NCI-H1092 treated with DMSO at 0.1 percent for 48 hours (cell line): ENCODE results near the gene ARL10.

ENCODE experiments used
- DNase-seq: peaks from one replicate; lab custom pipeline; 2025; lab: John Stamatoyannopoulos, UW

ARL10 gene, protein sequence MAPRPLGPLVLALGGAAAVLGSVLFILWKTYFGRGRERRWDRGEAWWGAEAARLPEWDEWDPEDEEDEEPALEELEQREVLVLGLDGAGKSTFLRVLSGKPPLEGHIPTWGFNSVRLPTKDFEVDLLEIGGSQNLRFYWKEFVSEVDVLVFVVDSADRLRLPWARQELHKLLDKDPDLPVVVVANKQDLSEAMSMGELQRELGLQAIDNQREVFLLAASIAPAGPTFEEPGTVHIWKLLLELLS

DNA sequence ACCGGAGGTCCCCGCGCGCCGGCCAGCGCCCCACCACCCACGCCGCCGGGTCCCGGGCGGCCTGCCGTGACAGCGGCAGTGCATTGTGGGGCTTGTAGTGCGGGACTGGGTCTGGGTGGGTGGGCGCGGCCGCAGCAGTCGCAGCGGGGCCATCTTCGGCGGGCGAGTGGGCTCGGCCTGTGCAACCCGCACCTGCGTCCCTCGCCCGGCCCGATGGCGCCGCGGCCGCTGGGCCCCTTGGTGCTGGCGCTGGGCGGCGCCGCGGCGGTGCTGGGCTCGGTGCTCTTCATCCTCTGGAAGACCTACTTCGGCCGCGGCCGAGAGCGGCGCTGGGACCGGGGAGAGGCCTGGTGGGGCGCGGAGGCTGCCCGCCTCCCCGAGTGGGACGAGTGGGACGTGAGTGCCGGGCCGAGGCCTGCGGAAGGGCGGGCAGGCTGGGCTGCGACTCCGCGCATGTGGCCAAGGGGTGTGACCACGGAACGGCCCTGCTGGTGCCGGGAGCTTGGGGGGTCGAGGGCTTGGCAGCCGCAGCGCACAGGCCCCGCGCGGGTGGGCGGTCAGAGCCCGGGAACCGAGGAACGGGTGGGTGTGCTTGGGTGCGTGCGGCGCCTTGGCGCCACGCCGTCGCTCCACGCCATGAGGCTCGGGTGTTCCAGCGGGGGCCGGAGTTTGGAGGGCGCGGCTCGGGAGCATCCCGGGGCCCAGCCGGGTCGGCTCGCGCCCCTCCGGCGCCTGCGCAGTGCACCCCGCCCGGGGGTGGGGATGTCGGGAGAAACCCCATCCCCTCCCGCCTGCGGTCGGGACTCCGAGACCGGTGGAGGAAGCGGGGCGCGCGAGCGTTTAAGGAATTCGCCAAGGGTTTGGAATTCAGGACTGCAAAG, at the start of gene ARL10:
TSS of gene ARL10 (plus strand) at position 137 of the 881 bp plus-strand sequence. CDS start at position 214, 77 bp downstream.
- peak; percentile 3 for DNase-seq

GRCh38 chr5:176317534-176318374, 47.5 kb upstream of the ARL10 start:
- DNase-seq, result no peak

DNA sequence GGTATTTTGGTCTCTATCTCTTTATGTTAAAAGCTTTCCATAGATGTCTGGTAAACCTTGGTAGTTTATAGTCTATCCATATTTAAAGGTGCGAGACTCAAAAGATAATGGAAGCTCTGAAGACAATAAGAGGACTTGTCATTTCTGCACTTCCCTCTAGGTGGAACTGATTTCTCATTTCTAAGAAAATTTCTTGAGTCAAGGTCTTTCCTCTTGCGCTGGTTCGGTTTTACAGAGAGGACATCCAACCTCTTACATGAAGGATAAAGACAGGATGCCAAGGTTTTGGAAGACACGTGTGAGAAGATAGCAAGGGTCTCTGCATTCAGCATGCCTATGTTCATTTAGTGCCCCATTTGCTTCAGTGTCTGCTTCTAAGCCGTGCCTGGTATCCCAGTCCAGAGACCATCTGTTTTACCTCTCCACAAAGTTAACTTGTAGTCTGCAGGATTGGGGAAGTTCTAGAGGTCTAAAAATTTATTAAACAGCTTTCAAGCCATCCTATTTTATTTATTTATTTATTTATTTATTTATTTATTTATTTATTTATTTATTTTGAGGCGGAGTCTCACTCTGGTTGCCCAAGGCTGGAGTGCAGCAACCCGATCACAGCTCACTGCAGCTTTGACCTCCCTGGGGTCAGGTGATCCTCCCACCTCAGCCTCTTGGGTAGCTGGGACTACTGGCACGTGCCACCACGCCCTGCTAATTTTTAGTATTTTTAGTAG, 45.3 kb upstream of the ARL10 start:
- no peak for DNase-seq

GRCh38 chr5:176320577-176320976, 44.7 kb upstream of the ARL10 start:
- DNase-seq, result no peak

DNA sequence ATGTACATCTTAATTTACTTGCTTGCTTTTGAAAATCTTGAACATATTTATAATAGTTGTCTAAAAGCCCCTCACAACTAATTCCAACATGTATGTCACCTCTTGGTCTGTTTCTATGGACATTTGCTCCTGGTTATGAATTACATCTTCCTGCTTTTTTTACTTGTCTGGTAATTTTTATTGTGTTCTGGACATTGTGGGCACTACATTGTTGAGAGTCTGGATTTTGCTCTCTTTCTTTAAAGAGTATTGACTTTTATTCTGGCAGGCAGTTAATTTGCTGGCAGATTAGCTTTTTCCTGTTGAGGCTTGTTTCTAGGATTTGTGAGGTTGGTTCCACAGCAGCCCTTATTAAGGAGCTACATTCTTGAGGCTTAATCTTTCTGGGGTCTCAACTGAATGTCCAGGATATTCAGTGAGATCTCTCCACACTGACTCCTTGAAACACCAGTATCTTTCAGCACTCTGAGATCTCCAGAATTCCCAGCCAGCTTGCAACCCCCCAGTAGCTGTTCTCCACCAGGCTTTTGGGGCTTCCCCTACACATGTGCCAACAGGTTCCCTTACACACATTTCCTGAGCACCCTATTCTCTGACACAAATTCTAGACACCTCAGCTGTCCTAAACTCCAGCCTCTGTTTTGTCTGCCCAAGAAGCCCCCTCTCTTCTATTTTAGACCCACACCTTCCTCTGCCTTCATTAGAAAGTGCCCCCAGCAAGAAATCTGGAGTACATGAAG, 31.1 kb upstream of the ARL10 start:
- no peak for DNase-seq

DNA sequence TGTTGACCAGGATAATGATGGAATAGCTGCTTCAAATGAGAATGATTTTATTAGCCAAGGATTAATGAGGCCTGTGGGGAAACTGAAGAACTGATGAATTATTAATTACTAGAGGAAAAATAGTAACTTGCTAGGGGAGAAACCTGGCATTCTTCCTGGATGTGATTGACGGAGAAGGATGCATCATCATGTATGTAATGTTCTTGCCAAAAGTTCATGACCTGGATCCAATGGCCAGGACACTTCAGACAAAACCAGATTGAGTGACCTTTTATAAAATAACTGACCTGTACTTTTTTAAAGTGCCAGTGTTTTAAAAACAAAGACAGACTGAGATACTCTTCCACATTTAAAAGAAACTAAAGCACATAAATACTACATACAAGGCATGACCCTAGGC, 27.4 kb upstream of the ARL10 start:
- no peak for DNase-seq

GRCh38 chr5:176339304-176339703, 26.0 kb upstream of the ARL10 start:
- DNase-seq, result no peak

GRCh38 chr5:176341325-176342157, 23.7 kb upstream of the ARL10 start:
- no peak for DNase-seq

DNA sequence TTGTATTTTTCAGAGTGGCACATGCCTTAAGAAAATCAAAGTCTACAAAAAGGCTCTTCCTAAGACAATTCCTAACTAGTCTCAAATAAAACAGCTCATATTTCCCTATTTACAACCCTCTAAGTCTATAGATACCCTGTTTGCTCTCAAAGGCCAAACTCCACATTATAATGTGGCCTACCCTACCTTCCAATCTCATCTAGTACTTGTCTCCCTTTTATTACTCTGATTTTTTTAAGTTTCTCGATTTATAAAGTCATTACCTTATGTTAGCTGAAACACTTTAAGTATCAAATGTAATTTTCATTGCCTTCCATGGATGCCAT, 23.2 kb upstream of the ARL10 start:
- no peak for DNase-seq

- no peak for DNase-seq
Observed at GRCh38 chr5:176342766-176343458, 22.4 kb upstream of the ARL10 start.

- no peak for DNase-seq
Observed at GRCh38 chr5:176350416-176350815, 14.9 kb upstream of the ARL10 start.

DNA sequence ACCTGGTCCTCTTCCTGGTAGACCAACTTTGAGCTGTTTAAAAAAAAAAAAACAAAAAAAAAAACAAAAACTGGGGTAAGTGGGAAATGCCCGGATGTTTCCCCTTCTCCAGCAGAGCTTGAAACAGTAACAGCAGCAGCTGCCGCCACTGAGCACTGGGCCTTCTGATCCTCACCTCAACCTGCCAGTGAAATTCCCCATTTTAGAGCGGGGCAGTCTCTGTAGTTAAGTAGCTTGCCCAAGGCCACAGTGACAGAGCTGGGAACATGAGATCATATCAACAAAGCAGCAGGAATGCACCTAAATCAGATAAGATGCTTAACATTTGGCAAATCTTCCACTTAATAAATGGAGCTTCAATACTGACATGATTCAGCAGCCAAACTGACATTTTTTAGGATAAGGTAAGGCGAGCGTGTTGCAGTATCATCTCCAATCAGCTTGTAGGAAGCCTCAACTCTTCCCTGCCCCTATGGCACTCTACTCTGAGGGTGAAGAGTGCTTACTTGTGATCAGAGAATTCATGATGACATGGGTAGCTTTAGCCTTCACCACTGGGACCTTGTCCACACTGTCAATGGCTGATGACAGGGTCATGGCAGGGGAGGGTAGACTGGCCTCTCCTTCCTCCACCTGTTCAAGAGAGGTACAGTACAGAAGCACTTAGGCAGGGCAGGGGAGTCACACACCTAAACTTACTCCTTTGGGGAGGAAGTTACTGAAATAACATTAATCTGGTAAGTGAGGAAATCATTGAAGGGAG, 13.0 kb upstream of the ARL10 start:
- DNase-seq, result no peak

- DNase-seq, result no peak
Observed at GRCh38 chr5:176353533-176353932, 11.8 kb upstream of the ARL10 start.

DNA sequence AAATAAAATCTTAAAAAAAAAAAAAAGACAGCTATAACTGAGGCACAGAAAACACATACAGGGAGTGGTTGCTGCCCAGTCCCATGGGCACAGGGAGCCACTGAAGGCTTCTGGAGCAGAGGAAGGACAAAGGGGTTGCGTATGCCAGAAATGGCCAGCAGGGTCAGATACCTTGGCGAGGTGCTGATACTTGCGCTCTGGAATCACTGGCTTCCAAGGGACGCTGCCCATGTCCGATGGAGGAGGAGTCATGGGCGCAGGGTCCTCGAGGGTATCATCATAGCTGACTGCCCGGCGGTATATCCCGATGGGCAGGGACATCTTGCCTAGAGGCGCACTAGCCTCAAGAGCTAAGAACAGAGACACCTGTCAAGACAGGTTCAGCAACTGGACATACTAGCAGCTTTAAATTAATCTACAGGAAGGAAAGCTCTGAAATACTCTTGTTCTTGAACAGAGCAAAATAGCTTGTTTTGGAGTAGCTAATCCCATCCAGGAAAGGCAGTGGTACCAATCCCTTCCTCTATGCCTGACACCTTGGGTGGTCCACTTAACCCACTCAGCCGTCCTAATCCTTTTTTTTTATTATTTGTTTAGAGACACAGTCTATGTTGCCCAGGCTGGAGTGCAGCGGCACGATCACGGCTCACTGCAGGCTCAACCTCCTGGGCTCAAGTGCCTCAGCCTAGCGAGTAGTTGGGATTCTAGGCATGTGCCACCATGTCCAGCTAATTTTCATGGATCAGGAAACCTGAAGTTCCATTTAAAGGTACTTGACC, 9.7 kb upstream of the ARL10 start:
- DNase-seq, result no peak

GRCh38 chr5:176356179-176356566, 9.1 kb upstream of the ARL10 start:
- DNase-seq, result no peak

GRCh38 chr5:176359658-176360057, 5.6 kb upstream of the ARL10 start:
- no peak for DNase-seq

DNA sequence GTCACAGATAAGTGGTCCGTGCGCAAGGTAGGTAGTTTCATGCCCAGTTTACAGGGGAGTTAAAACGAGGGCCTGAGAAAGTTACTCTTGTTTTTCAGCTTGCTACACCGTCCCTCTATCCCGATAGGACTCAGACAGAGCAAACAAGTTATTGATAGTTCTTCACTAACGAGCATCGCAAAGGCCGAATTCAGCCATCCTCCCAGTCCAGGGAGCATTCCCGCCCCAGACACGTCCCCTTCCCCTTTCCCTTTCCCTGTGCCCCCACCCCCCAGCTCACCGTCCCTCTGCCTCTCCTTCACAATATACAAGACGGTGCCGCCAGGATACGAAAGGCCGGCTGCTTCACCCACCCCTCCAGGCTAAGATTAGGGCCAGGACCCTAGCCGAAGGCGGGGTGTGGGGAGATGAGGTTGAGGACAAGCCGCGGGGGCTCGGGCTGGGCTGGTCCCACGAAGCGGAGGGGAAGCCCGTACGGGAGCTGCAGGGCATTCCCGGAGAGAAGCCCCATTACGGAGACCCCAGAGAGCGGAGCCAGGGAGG, 4.3 kb upstream of the ARL10 start:
- no peak for DNase-seq
